Stimulated activated CD4-positive, alpha-beta T cell treated with anti-CD3 and anti-CD28 coated beads, Interleukin-4, amount 100 ng/mL, for 48 hours (primary cell): Measurements from ENCODE around the gene PNMA8A.

Source experiments
- DNase-seq, 2 donors: peaks; one replicate each; pipeline ENCODE4 v3.0.0-alpha.2; 2020; ENCODE audit warnings: low read depth in 2 of 2

PNMA8A gene

DNA sequence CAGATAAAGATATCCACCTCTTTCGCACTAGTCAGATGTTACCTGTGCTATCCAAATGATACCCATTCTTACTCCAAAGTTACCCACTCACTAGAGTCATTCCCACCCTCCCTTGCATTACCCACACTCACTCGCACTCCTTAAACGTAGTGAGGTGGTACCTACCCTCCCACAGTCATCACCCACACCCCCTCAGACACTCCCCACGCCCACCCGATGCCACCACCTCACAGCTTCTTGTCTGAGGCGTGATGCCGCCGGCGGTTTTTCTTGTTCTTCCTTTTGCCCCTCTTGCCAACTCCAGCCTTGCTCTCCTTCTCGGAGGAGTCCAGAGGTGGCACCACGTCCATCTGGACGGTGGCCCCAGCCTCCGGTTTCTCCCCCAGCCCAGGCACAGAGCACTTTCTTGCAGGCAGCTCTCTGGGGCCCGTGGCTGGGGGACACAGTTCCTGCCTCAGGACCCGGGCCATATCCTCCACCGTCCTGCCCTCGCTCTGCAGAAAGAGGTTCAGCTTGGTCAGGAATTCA is 43.8 kb downstream of the PNMA8A start:
- DNase-seq: no peak

DNA sequence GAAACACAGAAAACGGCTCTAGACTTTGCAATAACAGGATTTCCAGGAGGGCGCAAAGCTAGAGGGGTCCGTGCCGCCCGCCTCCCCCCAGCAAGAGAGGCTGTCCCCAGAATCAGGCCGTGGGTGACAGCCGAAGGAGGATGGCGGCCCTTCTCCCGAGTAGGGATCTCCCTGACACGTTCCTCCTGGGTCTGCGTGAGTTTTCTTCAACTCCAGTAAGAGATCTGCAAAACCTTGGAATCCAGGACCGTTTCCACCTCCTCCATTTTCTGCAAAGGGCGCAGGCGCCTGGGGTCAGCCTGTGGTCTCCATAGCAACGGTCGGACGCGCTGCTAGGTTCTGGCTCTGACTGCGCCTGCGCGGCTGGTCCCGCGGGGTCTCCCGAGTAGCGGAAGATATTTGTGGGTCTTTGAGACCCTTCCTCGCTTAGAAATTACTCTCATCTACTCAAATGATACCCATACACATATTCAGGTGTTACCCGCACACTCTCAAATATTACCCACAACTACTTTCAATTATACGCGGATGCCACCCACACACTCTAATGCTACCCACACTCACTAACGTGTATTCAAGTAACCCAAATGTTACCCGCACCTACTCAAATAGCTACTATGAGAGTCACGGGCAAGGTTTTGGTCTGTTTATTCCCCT is 44.7 kb downstream of the PNMA8A start:
- peak in 1 of 2 donors; percentile 43 for DNase-seq

DNA sequence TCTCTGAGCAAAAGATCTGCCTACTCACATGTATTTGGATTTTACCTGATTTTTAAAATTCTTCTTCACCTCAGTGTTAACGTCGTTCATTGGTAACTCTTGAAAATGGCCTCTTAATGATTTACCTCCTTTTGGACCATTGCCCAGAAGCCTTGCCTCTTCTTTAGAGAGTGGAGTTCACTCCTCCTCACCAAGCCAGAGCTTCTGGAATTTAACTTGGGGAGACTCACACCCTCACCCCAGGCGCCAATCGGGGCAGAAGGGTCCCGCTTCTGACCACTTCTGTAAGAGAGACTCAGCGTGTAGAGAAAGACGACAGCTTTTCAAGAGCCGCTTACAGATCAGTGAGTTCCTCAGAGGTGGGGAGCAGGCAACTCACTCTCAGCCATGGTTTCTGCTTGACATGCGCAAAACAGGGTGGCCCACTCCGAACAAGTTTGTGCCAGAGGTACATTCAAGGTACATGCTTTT is 45.3 kb downstream of the PNMA8A start:
- no peak for DNase-seq

DNA sequence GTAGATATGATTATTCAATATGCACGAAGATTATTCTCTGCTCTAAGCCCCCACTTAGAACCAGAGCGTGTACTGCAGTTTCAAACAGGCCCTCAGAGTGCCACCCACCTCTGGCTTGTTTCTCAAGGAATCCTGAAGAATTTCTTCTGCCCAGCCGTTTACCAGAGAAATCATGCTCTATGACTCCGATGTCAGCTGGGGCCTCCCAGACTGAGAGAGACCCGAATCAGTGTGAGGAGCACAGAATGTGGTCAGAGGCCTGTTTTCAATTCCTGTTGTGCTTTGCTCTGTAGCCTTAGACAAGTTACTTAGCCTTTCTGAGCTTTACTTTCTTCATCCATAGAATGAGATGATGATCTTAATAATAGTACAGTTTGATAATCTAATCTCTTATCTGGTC is 48.2 kb downstream of the PNMA8A start:
- no peak for DNase-seq

DNA sequence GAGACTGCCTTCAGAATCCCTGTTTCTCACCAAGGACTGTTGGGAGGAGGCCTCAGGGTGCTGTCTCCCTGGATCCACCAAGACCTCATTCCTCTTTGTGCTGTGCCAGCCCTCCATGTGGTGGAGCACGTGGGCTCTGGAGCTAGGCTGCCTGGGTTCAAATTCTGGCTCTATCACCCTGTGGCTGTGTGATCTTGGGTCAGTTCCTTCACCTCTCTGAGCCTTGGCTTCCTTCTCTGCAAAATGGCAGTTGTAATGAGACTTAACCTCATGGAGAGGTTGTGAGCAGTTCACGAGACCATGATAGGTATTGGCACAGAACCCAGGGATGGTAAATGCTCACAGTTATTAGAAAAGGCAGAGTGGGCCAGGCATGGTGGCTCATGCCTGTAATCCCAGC is 49.0 kb downstream of the PNMA8A start:
- DNase-seq: no peak

DNA sequence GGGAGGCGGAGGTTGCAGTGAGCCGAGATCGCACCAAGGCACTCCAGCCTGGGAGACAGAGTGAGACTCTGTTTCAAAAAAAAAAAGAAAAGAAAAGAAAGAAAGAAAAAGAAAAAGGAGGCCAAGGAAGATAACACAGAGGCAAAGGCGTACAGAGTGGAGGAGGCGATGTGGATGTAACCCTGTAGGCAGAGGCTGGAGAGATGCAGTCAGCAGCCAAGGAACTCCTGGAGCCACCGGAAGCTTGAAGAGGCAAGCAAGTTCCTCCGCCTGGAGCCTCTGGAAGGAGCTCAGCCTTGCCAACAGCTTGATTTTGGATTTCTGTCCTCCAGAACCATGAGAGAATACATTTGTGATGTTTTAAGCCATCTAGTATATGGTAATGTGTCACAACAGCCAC is 51.3 kb downstream of the PNMA8A start:
- DNase-seq: no peak
